AG09309 (cell line): ENCODE data around the gene MIGA1.
"Not testable (repeated sequence)": the region's sequence is repeated elsewhere in the genome, so short reads cannot be mapped to it uniquely, and the experiment has no call there.

Source experiments
- DNase-seq: peaks from one replicate; pipeline ENCODE4 v3.0.0-alpha.2; 2010; ENCODE audit warnings: low read depth
- H3K4me3 ChIP-seq: 2 replicates; pipeline ENCODE4 v1.5.1; 2011; ENCODE audit warnings: mild to moderate bottlenecking, low read depth, low read length, moderate library complexity; ENCODE audit not compliant: control insufficient read depth
- TF ChIP-seq, protein P1 (sequence below): IDR thresholded peaks from 2 replicates; pipeline ENCODE4 v1.5.1; 2011; ENCODE audit warnings: mild to moderate bottlenecking, low read depth, low read length, inconsistent platforms; ENCODE audit not compliant: insufficient read depth, control insufficient read depth; ENCODE audit errors: missing control alignments

MIGA1 gene

DNA sequence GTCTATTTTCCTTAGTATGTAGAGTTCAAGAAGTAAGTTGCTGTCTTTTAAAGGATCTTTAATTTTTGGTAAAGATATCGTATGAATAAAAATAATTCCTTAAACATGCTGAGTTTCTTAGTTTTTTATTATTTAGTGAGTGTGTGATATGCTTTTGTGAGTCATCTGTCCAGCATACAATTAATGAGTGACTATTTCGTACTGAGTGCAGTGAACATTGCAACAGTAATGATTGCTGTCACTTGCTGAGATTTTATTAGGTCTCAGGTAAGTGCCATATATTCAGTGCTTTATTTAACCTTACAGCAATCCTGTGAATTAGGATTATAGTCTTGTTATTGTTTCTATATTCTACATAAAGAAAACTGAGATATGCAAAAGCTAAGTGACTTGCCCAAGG lies 22.6 kb downstream of the MIGA1 start:
- TF ChIP-seq, protein P1, sequence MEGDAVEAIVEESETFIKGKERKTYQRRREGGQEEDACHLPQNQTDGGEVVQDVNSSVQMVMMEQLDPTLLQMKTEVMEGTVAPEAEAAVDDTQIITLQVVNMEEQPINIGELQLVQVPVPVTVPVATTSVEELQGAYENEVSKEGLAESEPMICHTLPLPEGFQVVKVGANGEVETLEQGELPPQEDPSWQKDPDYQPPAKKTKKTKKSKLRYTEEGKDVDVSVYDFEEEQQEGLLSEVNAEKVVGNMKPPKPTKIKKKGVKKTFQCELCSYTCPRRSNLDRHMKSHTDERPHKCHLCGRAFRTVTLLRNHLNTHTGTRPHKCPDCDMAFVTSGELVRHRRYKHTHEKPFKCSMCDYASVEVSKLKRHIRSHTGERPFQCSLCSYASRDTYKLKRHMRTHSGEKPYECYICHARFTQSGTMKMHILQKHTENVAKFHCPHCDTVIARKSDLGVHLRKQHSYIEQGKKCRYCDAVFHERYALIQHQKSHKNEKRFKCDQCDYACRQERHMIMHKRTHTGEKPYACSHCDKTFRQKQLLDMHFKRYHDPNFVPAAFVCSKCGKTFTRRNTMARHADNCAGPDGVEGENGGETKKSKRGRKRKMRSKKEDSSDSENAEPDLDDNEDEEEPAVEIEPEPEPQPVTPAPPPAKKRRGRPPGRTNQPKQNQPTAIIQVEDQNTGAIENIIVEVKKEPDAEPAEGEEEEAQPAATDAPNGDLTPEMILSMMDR, result no peak
- no peak overlapping the region for H3K4me3 ChIP-seq
- no peak for DNase-seq

DNA sequence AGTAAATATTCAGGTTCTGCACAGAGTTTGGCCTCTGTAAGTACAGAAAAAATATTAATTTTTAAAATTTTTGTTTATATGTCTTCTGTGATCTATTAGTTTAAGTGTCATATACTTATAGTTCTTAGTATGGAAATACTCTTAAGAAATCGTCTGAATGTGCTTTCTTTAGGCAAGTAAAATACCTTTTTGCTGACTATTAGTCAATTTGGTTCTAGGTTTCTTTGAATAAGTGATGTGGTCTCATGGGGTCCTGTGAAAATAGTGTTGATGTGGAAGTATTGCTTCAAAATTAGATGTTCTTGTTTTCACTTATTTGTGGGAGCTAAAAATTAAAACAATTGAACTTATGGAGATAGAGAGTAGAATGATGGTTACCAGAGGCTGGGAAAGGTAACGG lies 23.9 kb downstream of the MIGA1 start:
- DNase-seq, result no peak
- TF ChIP-seq, protein P1, result no peak
- H3K4me3 ChIP-seq, result no peak overlapping the region

DNA sequence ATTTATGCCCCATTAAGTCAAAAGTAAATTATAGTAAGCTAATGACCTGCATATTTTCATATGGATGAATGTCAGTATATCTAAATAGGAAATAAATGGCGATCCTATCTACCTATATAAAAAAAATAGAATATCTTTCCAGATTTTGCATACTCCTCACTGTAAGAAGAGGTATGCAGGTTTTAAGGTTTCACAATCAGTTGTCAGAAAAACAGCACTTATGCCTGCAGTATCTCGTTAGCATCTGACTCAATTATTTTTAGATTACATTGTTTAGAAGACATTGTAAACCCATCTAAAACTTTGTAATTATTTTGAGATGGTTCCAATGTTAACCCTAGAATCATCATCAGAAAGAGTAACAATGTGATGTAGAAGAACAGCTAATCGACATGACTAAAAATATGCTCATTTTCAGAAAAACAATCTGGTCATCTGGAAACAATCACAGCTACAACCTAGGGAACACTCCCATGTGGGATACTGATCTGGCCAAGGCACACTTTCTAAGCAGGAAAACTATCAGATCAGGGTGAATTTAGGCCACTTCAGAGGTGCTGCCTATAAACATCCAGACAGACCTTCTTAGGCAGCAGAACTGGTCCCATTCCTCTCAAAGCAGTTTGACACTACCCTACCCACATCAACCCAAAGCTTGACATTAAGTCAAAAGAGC lies 30.5 kb downstream of the MIGA1 start:
- DNase-seq, H3K4me3 ChIP-seq: not testable (repeated sequence)

DNA sequence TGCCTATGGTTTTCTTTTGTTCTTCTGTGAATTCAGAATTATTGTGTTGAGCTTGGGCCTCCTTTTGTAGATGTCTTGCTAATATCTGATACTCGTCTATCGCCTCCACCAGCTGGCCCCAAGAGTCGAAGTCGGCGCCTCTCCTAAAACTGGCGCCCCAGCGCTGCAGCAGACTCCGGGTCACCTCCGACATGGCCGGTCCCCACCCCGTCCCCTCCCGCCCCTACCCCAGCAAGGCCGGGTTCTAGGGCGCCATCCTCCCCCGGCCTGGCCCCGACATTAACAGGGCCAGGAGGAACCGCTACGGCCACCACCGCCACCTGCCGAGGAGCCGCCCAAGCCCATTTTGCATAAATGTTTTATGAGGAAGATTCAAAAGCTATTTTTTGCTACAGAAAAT lies 32.1 kb downstream of the MIGA1 start:
- DNase-seq, H3K4me3 ChIP-seq: not testable (repeated sequence)

DNA sequence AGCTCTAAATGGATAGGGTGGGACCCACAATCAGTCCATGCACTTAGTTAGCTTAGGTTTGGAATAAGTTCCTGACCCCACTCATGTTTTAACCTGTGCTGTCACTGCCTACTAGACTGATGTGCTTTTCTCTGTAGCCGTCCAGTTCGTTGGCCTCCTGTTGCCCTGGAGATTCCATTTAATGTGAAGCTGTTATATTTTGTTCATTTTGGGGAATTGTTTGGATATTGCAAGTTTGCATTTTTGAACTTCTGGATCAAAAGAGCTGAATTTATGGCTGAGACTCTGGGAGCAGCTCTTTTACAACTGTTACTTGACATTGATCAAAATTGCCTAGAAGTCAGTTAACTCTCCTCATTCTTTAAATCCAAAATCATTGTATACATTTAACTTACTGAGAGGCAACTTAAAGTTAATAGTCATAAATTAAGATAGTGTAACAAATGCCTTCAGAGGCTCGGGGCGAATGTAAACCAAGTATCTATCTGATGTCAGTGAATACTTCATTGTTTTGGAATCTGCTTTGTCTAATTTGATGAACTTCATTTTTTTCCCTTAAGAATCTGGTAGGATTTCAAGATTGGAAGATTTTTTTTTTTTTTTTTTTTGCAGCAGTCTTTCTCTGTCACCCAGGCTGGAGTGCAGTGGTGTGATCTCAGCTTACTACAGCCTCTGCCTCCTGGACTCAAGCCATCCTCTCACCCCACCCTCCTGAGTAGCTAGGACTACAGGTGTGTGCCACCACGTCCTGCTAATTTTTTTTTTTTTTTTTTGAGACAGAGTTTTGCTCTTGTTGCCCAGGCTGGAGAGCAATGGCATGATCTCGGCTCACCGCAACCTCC lies 38.1 kb downstream of the MIGA1 start:
- DNase-seq, result no peak
- H3K4me3 ChIP-seq, result no peak overlapping the region
- TF ChIP-seq, protein P1, result no peak

DNA sequence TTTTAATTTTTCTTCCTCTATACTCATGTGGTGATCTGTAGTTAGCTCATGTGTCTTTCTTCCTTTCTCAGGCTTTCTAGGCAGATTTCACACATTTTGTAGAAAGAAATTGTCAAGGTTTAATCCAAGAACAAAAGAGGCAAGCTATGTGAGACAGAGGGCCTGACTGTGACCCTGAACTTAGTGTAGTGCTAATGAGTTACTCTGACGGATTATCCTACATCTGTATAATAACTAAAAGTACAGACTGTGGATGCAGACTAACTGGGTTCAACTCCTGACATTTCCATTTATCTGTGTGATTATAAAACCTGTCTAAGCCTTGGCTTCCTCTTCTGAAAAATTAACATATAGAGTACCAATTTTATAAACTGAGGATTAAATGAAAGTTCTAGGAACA lies 40.7 kb downstream of the MIGA1 start:
- no peak for DNase-seq
- TF ChIP-seq, protein P1, result no peak
- no peak overlapping the region for H3K4me3 ChIP-seq

DNA sequence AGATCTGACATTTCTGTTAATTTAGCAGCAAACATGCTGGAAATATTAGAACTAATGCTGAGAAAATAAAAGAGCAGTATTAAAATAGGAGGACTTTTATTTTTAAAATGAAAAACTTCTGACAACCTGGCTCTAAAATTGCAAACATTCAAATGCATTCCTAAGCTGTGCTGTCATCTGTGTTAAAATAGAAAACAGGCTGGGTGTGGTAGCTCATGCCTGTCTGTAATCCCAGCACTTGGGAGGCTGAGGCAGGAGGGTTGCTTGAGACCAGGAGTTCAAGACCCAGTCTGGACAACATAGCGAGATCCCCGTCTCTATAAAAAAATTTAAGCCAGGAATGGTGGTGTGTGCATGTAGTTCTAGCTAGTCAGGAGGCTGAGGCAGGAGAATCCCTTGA lies 44.6 kb downstream of the MIGA1 start:
- TF ChIP-seq, protein P1, result no peak
- no peak for DNase-seq
- H3K4me3 ChIP-seq, result no peak overlapping the region

DNA sequence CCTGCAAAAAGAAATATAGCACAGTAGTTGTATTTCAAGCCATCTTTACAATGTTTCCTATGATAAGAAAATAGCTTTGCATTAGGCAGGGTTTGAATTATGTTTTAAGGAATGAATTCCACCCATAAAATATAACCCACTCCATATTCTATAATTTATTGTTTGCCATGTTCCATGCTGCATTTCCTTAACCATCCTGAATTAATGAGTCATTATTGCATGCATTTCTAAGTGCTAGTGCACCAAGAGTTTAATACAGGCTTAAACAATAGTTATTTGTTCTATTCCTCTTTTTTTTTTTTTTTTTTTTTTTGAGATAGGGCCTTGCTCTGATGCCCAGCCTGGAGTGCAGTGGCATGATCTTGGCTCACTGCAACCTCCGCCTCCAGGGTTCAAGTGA lies 45.2 kb downstream of the MIGA1 start:
- TF ChIP-seq, protein P1, result no peak
- DNase-seq, result no peak
- H3K4me3 ChIP-seq, result no peak overlapping the region
